DND-41 (cell line): Measurements from ENCODE around the gene WDFY4.

Source experiments
- ATAC-seq: fragments of 200-7000 bp; cut with Tn5 transposase; 3 replicates; pipeline ENCODE4 v1.9.1; 2021; ENCODE audit warnings: low read depth; ENCODE audit not compliant: insufficient read depth
- DNase-seq: peaks from one replicate; pipeline ENCODE4 v3.0.0-alpha.2; 2020
- H2AFZ ChIP-seq: 2 replicates; pipeline ENCODE4 v1.6.0; 2012; ENCODE audit warnings: low read depth, low read length
- H3K27ac ChIP-seq: 2 replicates; pipeline ENCODE4 v1.5.1; 2012; ENCODE audit warnings: low read length, inconsistent platforms
- H3K27me3 ChIP-seq: fragments of 200-600 bp; sonication (generic); 2 replicates; pipeline ENCODE4 v1.6.0; 2012; ENCODE audit warnings: low read length, mild to moderate bottlenecking, inconsistent platforms; ENCODE audit not compliant: insufficient read depth, poor library complexity
- H3K36me3 ChIP-seq: 2 replicates; pipeline ENCODE4 v1.5.1; 2012; ENCODE audit warnings: low read length, inconsistent platforms; ENCODE audit not compliant: insufficient read depth
- H3K4me1 ChIP-seq: 2 replicates; pipeline ENCODE4 v1.5.1; 2012; ENCODE audit warnings: mild to moderate bottlenecking, low read length; ENCODE audit not compliant: insufficient read depth
- H3K4me2 ChIP-seq: 2 replicates; pipeline ENCODE4 v1.6.0; 2012; ENCODE audit warnings: mild to moderate bottlenecking, moderate library complexity, low read length, inconsistent platforms; ENCODE audit not compliant: insufficient read depth
- H3K4me3 ChIP-seq, 2 experiments: fragments of 200-600 bp in 1 of 2; shearing (Covaris generic) in 1 of 2; 2 replicates each; pipeline ENCODE4 v1.5.1; 2012 to 2016; ENCODE audit warnings: inconsistent platforms in 2 of 2, low read length in 2 of 2, mild to moderate bottlenecking in 2 of 2, low read depth in 1 of 2, moderate library complexity in 1 of 2
- H3K79me2 ChIP-seq: 2 replicates; pipeline ENCODE4 v1.6.0; 2012; ENCODE audit warnings: low read length, inconsistent platforms; ENCODE audit not compliant: insufficient read depth
- H3K9ac ChIP-seq: 2 replicates; pipeline ENCODE4 v1.6.0; 2012; ENCODE audit warnings: low read depth, mild to moderate bottlenecking, inconsistent platforms, low read length, moderate library complexity
- H3K9me3 ChIP-seq: 2 replicates; pipeline ENCODE4 v1.5.1; 2012; ENCODE audit warnings: low read length, moderate library complexity, mild to moderate bottlenecking, inconsistent platforms; ENCODE audit not compliant: insufficient read depth, severe bottlenecking
- H4K20me1 ChIP-seq: 2 replicates; pipeline ENCODE4 v1.6.0; 2012; ENCODE audit warnings: low read length; ENCODE audit not compliant: insufficient read depth
- EZH2 ChIP-seq: IDR thresholded peaks from 3 replicates; pipeline ENCODE4 v1.6.1; 2012; ENCODE audit warnings: borderline replicate concordance, low read depth, mild to moderate bottlenecking, moderate library complexity, low read length, inconsistent platforms; ENCODE audit not compliant: severe bottlenecking
- TF ChIP-seq, protein P1 (sequence below): IDR thresholded peaks from 2 replicates; pipeline ENCODE4 v1.5.1; 2012; ENCODE audit warnings: borderline replicate concordance, low read length, moderate library complexity, mild to moderate bottlenecking; ENCODE audit not compliant: poor library complexity, severe bottlenecking; ENCODE audit errors: extremely low read depth

Gene WDFY4

DNA sequence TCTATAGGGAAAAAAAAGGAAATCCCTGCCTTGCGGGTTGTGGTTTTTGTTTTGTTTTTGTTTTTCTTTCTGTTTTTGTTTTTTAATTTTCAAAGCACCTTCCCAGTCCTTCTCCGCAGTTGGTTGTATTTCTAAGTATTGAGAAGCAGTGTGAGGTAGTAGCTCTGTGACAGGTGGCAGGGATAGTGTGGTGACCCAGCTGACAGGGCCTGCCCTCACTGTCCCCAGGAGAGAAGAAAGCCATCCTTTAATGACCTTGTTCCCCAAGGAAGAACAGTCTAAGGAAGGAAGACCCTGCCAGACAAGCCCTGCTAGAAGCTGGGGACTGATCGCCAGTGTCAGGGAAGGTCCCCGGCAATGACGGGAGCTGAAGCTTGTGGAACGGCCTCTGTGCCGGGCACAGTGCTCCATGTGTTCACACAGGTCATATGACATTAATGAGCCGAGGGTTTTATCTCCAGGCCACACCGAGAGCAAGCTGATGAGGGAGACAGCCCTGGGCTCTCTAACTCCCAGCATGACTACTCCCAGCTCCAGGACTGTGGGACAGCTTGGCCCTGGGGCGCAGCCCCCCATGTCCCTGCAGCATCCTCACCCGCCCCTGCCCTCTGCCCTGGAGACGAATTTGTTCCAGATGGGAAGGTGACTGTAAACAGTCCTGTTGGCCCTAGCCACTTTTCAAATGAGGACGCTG is 324.0 kb downstream of the WDFY4 start:
- no peak overlapping the region for H2AFZ ChIP-seq
- H3K36me3 ChIP-seq = no peaks in the 10 kb centered on the region
- no peaks in the 10 kb centered on the region for H3K79me2 ChIP-seq
- TF ChIP-seq EZH2 = no peak
- TF ChIP-seq, protein P1, sequence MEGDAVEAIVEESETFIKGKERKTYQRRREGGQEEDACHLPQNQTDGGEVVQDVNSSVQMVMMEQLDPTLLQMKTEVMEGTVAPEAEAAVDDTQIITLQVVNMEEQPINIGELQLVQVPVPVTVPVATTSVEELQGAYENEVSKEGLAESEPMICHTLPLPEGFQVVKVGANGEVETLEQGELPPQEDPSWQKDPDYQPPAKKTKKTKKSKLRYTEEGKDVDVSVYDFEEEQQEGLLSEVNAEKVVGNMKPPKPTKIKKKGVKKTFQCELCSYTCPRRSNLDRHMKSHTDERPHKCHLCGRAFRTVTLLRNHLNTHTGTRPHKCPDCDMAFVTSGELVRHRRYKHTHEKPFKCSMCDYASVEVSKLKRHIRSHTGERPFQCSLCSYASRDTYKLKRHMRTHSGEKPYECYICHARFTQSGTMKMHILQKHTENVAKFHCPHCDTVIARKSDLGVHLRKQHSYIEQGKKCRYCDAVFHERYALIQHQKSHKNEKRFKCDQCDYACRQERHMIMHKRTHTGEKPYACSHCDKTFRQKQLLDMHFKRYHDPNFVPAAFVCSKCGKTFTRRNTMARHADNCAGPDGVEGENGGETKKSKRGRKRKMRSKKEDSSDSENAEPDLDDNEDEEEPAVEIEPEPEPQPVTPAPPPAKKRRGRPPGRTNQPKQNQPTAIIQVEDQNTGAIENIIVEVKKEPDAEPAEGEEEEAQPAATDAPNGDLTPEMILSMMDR = no peak
- no peak overlapping the region for H3K4me3 ChIP-seq
- H3K9ac ChIP-seq = no peak overlapping the region
- DNase-seq = no peak
- H4K20me1 ChIP-seq = no peaks in the 10 kb centered on the region
- no peak overlapping the region for H3K4me2 ChIP-seq
- no peaks in the 10 kb centered on the region for H3K27me3 ChIP-seq
- H3K4me1 ChIP-seq = no peaks in the 10 kb centered on the region
- ATAC-seq = no peak
- H3K9me3 ChIP-seq = no peaks in the 10 kb centered on the region
- no peak overlapping the region for H3K27ac ChIP-seq

DNA sequence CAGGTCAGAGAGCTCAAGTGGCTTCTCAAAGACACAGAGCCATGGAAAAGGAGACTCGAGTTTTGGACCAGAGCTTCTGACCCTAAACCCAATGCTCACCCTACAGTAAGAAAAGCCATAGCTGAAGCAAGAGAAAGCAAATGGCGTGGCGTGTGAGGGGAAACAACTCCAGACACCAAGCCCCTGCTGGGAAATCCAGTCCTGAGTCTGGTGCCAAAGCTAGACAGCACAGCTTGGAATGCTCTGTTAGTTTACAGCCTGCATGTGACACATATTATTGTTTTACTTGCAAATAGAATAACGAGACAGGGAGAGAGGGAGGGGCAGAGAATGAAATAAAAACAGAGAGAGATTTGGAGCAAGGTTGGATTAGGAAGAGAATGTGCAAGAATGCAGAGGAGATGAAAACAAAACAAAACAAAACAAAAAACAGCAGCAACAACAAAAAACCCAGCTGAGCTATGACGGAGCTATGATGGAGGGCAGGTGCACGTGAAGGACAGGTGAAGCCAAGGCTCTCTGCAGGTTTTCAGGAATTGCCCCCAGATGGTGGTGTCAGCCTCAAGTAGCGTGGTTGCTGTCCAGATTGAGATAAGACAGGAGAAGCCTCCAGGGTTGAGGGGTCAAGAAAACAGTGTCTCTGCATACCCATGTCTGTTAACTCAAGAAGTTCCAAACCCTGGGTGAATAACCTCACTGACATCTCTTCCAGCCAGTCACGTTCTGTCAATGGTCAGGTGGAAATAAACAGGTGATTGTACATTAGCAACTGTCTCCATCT is 324.7 kb downstream of the WDFY4 start:
- no peak overlapping the region for H3K9ac ChIP-seq
- TF ChIP-seq, protein P1 = no peak
- no peak for TF ChIP-seq EZH2
- H3K4me3 ChIP-seq = no peak overlapping the region
- no peaks in the 10 kb centered on the region for H3K79me2 ChIP-seq
- no peaks in the 10 kb centered on the region for H3K9me3 ChIP-seq
- no peak overlapping the region for H3K4me2 ChIP-seq
- no peaks in the 10 kb centered on the region for H4K20me1 ChIP-seq
- ATAC-seq (no peak), DNase-seq (no peak)
- no peak overlapping the region for H2AFZ ChIP-seq
- H3K27me3 ChIP-seq = no peaks in the 10 kb centered on the region
- no peaks in the 10 kb centered on the region for H3K4me1 ChIP-seq
- no peaks in the 10 kb centered on the region for H3K36me3 ChIP-seq
- H3K27ac ChIP-seq = no peak overlapping the region

DNA sequence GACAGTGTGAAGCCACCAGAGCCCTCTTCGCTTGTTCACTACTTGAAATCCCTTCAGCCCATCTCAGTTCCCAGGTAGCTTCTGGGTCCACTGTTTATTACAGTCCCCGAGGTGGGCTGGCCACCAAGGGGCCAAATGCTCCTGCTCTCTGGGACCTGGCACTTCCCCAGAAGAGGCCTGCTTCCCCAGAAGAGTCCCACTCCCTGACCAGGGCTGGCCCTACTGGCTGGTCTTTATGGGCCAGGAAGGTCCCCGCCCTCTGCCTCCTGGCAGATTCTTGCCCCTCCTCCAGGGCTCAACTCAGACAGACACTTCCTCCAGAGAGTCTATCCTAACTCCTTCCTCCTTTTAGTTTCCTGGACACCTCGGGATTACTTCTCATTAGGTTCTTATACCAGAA is 325.6 kb downstream of the WDFY4 start:
- ATAC-seq = no peak
- Histone ChIP-seq H3K4me3 (no peak overlapping the region), H3K79me2 (no peaks in the 10 kb centered on the region), H3K36me3 (no peaks in the 10 kb centered on the region), H3K4me2 (no peak overlapping the region), H2AFZ (no peak overlapping the region), H3K27me3 (no peaks in the 10 kb centered on the region), H4K20me1 (no peaks in the 10 kb centered on the region), H3K4me1 (no peaks in the 10 kb centered on the region), H3K27ac (no peak overlapping the region), H3K9ac (no peak overlapping the region), H3K9me3 (no peaks in the 10 kb centered on the region)
- no peak for TF ChIP-seq EZH2
- TF ChIP-seq, protein P1 = no peak
- no peak for DNase-seq
